Brain pericyte (primary cell): Measurements from ENCODE around the gene TFCP2L1.

ENCODE experiments used
- DNase-seq: peaks from one replicate; pipeline ENCODE4 v3.0.0-alpha.2; 2012; ENCODE audit warnings: low read depth, low spot score

The TFCP2L1 gene

GRCh38 chr2:121175326-121175725, 109.7 kb downstream of the TFCP2L1 start:
- DNase-seq, result no peak

DNA sequence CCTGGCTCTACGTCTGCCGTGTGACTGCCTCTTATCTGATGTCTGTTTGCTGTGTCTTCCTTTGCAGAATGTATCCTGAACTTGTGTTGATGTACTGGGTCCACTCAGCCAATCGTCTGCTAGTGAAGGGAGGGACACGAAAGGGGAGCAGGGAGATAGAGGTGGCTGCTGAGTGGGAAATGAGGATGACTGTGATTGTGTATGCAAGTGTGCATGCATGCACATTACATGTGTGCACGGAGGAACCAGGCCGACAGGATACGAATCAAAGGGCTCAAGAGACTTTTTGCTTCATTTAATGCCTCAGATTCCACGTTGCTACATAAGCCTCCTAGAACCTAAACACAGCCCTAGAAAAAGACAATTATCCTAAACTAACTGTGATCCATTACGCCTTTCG, 111.2 kb downstream of the TFCP2L1 start:
- no peak for DNase-seq

- DNase-seq, result no peak
Measured at GRCh38 chr2:121173112-121173511, 111.9 kb downstream of the TFCP2L1 start.

- DNase-seq, result no peak
Measured at GRCh38 chr2:121172456-121172855, 112.5 kb downstream of the TFCP2L1 start.

- no peak for DNase-seq
Measured at GRCh38 chr2:121171625-121172119, 113.3 kb downstream of the TFCP2L1 start.

- no peak for DNase-seq
Measured at GRCh38 chr2:121170577-121170976, 114.4 kb downstream of the TFCP2L1 start.

DNA sequence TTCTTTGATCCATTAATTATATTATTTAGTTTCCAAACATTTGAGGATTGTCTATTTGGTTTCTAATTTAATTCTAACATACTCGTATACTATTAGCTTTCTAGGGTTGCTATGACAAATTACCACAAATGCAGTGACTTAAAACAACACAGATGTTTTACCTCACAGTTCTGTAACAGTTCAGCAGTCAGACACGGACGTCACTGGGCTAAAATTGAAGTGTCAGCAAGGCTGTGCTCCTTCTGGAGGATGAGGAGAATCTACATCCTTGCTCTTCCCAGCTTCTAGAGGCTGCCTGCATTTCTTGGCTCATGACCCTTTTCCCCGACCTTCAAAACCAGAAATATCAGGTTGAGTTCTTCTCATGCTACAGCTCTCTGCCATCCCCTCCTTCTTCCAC, 117.6 kb downstream of the TFCP2L1 start:
- no peak for DNase-seq
